K562 (cell line): ENCODE measurements around the gene ZNF234. TPM values are rescaled to one million over a fixed set of nuclear protein-coding genes. Genes with fewer than 3 reads are reported as not detected.

Experiments
- ATAC-seq: fragments of 200-7000 bp; cut with Tn5 transposase; 3 replicates; pipeline ENCODE4 v1.9.1; 2020; ENCODE audit warnings: moderate library complexity
- Bru-seq: library from RNA; stranded (reverse); fragments of 400-500 nt; gene quantifications from one replicate; lab custom pipeline; 2021; lab: Mats Ljungman, UMichigan
- BruChase-seq, 2 experiments: library from RNA; stranded (reverse); fragments of 400-500 nt; gene quantifications; one replicate each; lab custom pipeline; 2021; lab: Mats Ljungman, UMichigan
- BruUV-seq: library from RNA; stranded (reverse); fragments of 400-500 nt; replicated peaks from 2 replicates; lab custom pipeline; 2021; lab: Mats Ljungman, UMichigan
- CTCF ChIA-PET: fragments of 300-600 bp; formaldehyde crosslinking; extraction: SDS; loops from one replicate; lab custom pipeline; 2021; ENCODE audit warnings: low intra/inter-chr PET ratio; lab: Yijun Ruan, JAX
- POLR2A ChIA-PET: fragments of 300-600, 350-650 bp; sonication (Branson Sonifier 250); formaldehyde crosslinking; extraction: SDS; loops from one replicate; lab custom pipeline; 2021; ENCODE audit warnings: antibody characterized with exemption, inconsistent platforms; lab: Yijun Ruan, JAX
- DNase-seq, 4 experiments: peaks; one replicate each; pipeline versions ENCODE4 v3.0.0 to v3.0.0-alpha.2; 2011 to 2018; ENCODE audit warnings: low spot score in 3 of 4, mixed read lengths in 3 of 4; ENCODE audit errors: extremely low read depth in 1 of 4
- FAIRE-seq: peaks from 2 replicates; lab custom pipeline; 2011; peaks lifted over from hg19 to GRCh38; lab: Jason Lieb, UNC
- H2AFZ ChIP-seq: 2 replicates; pipeline ENCODE4 v1.6.0; 2011; ENCODE audit warnings: low read depth, low read length, control low read depth, inconsistent platforms
- H3K27ac ChIP-seq: fragments of 200-600 bp; 3 replicates; pipeline ENCODE4 v1.8.0; 2011; ENCODE audit warnings: low read depth, mild to moderate bottlenecking, control low read depth, inconsistent platforms, low read length, moderate library complexity, mixed read lengths; ENCODE audit errors: extremely low read depth
- H3K27me3 ChIP-seq, 2 experiments: fragments of 300-600 bp in 1 of 2; 2 replicates in 1 of 2; 3 replicates in 1 of 2; pipeline versions ENCODE4 v1.6.0 to v1.8.0; 2011; ENCODE audit warnings: inconsistent platforms in 2 of 2, low read length in 2 of 2, mild to moderate bottlenecking in 1 of 2, mixed read lengths in 1 of 2, moderate library complexity in 1 of 2; ENCODE audit not compliant: control insufficient read depth in 2 of 2, insufficient read depth in 2 of 2
- H3K36me3 ChIP-seq: fragments of 300-600 bp; 3 replicates; pipeline ENCODE4 v1.8.0; 2011; ENCODE audit warnings: mild to moderate bottlenecking, low read length, inconsistent platforms; ENCODE audit not compliant: control insufficient read depth, insufficient read depth
- H3K4me1 ChIP-seq, 2 experiments: fragments of 200-600 bp in 1 of 2; replicated peaks in 1 of 2; 2 replicates in 1 of 2; 3 replicates in 1 of 2; pipeline versions ENCODE4 v1.5.1 to v1.8.0; 2011; ENCODE audit warnings: inconsistent platforms in 2 of 2, low read length in 2 of 2, mild to moderate bottlenecking in 1 of 2, mixed read lengths in 1 of 2, moderate library complexity in 1 of 2; ENCODE audit not compliant: control insufficient read depth in 2 of 2, insufficient read depth in 2 of 2
- H3K4me2 ChIP-seq: 2 replicates; pipeline ENCODE4 v1.6.1; 2011; ENCODE audit warnings: low read length, control low read depth, inconsistent platforms, mixed read lengths; ENCODE audit not compliant: insufficient read depth
- H3K4me3 ChIP-seq: fragments of 200-600 bp; sonication (generic), shearing (Covaris generic); 2 replicates; pipeline ENCODE4 v1.5.1; 2016; ENCODE audit warnings: control low read depth, inconsistent platforms
- H3K79me2 ChIP-seq: fragments of 200-600 bp; 3 replicates; pipeline ENCODE4 v1.8.0; 2011; ENCODE audit warnings: low read length, inconsistent platforms; ENCODE audit not compliant: control insufficient read depth, insufficient read depth
- H3K9ac ChIP-seq, 2 experiments: 2 replicates each; pipeline versions ENCODE4 v1.6.0 to v1.6.1; 2011; ENCODE audit warnings: low read depth in 2 of 2, low read length in 2 of 2, control low read depth in 1 of 2, inconsistent platforms in 1 of 2, mild to moderate bottlenecking in 1 of 2, mixed read lengths in 1 of 2; ENCODE audit not compliant: insufficient read depth in 1 of 2
- H3K9me1 ChIP-seq: one replicate; pipeline ENCODE4 v1.6.0; 2011; ENCODE audit warnings: inconsistent platforms, mild to moderate bottlenecking, low read length, moderate library complexity; ENCODE audit not compliant: control insufficient read depth, insufficient read depth
- H3K9me3 ChIP-seq: replicated peaks from 2 replicates; pipeline ENCODE4 v1.5.1; 2011; ENCODE audit warnings: low read depth, low read length, inconsistent platforms; ENCODE audit not compliant: control insufficient read depth, insufficient read depth
- H4K20me1 ChIP-seq: replicated peaks from 2 replicates; pipeline ENCODE4 v1.6.1; 2011; ENCODE audit warnings: low read length, inconsistent platforms, mixed read lengths; ENCODE audit not compliant: control insufficient read depth, insufficient read depth
- ATF7 ChIP-seq: fragments of 450-650 bp; IDR thresholded peaks from 2 replicates; pipeline ENCODE4 v1.7.1; 2014; ENCODE audit warnings: mild to moderate bottlenecking, moderate library complexity
- GABPB2 ChIP-seq: fragments of 250-450 bp; sonication (Bioruptor Pico); conservative IDR thresholded peaks from 2 replicates; pipeline ENCODE4 v1.5.1; 2021; ENCODE audit warnings: mild to moderate bottlenecking
- HMGN3 ChIP-seq: IDR thresholded peaks from 2 replicates; pipeline ENCODE4 v1.6.1; 2011; ENCODE audit warnings: borderline replicate concordance, low read depth, mild to moderate bottlenecking, mixed read lengths, low read length; ENCODE audit not compliant: insufficient read length; ENCODE audit errors: extremely low read depth
- MAFG ChIP-seq: fragments of 450-650 bp; conservative IDR thresholded peaks from 2 replicates; pipeline ENCODE4 v1.6.1; 2016; ENCODE audit warnings: missing genetic modification characterization, missing compliant biosample characterization
- WGBS: fragments of 100-300 bp; shearing (Covaris generic); methylation state at CpG from one replicate; pipeline ENCODE4 v1.1.6; 2016; ENCODE audit warnings: low coverage, mixed read lengths; ENCODE audit not compliant: insufficient coverage; ENCODE audit errors: missing lambda C conversion rate; 5-methylcytosine and 5-hydroxymethylcytosine counted together
- in situ Hi-C: fragments of 300-500 bp; cut with MboI; formaldehyde crosslinking; loops from 4 replicates; pipeline ENCODE4 v1.15.0; 2018; ENCODE audit warnings: inconsistent platforms, mixed read lengths
- intact Hi-C: fragments of 100-400 bp; cut with micrococcal nuclease; formaldehyde crosslinking; loops from 2 replicates; pipeline ENCODE4 v1.14.2; 2022
- long read RNA-seq, 3 experiments: library from polyadenylated mRNA in 2 of 3; library from RNA in 1 of 3; unstranded in 2 of 3; stranded (forward) in 1 of 3; transcript quantifications; one replicate each; pipeline ENCODE4 v2.0.0, GENCODE V29; 2019 to 2022
- polyA minus RNA-seq, 3 experiments: library from RNA; depleted of rRNA, polyadenylated mRNA; stranded (reverse); fragments of >200 nt; gene quantifications; 2 replicates each; pipeline ENCODE4 v1.2.3, GENCODE V29; 2011
- polyA plus RNA-seq, 8 experiments: library from polyadenylated mRNA; depleted of rRNA in 4 of 8; stranded (reverse) in 5 of 8; unstranded in 3 of 8; fragments of >200 nt; fragmentation: Nextera tagmentation in 2 of 8; fragmentation: Illumina TruSeq in 1 of 8; extraction: Ambion mirVana in 2 of 8; extraction: Trizol in 1 of 8; gene quantifications; 2 replicates each; pipeline versions ENCODE4 v1.2.1 to v1.2.3, GENCODE V29; 2011 to 2014; ENCODE audit warnings: inconsistent platforms in 1 of 8, missing spikeins in 1 of 8
- total RNA-seq, 7 experiments: library from RNA; depleted of rRNA in 6 of 7; stranded (reverse); fragments of >200 nt in 6 of 7; fragmentation: Illumina TruSeq in 2 of 7; extraction: Trizol in 2 of 7; gene quantifications; 2 replicates each; pipeline versions ENCODE4 v1.2.1 to v1.2.3, GENCODE V29; 2011 to 2021; ENCODE audit warnings: low replicate concordance in 1 of 7
- TF ChIP-seq, protein P1 (sequence below): fragments of 250-450 bp; sonication (Bioruptor Pico); IDR thresholded peaks from 2 replicates; pipeline ENCODE4 v1.8.0; 2021; ENCODE audit warnings: moderate library complexity, mild to moderate bottlenecking, inconsistent platforms
- TF ChIP-seq, protein P2 (sequence below): sonication (generic); formaldehyde crosslinking; IDR thresholded peaks from 2 replicates; pipeline ENCODE4 v1.8.1; 2023; ENCODE audit warnings: missing genetic modification reagents, mild to moderate bottlenecking, borderline replicate concordance
- TF ChIP-seq, protein P3 (sequence below): sonication (generic); formaldehyde crosslinking; IDR thresholded peaks from 2 replicates; pipeline ENCODE4 v1.8.0; 2022; ENCODE audit warnings: mild to moderate bottlenecking, missing genetic modification reagents

ZNF234 gene
- total RNA-seq (2011; cell fraction: chromatin; rRNA removed; ENCODE audit: low replicate concordance) = 7.9 and 13.7 TPM in 2 replicates
- 8.3 and 9.5 TPM in 2 replicates for total RNA-seq (2011; cell fraction: nucleolus; rRNA removed)
- total RNA-seq (2011; cell fraction: nucleoplasm; rRNA removed) = 8.6 and 8.9 TPM in 2 replicates
- total RNA-seq (2014; rRNA removed) (0.69 and 0.82 TPM in 2 replicates), total RNA-seq (2014; rRNA removed; fragmentation: Illumina TruSeq; extraction: Trizol) (2.7 and 2.9 TPM in 2 replicates), total RNA-seq (2015; rRNA removed; fragmentation: Illumina TruSeq; extraction: Trizol) (1.4 and 1.6 TPM in 2 replicates), total RNA-seq (2021) (1.6 and 1.9 TPM in 2 replicates), polyA plus RNA-seq (2011; rRNA removed) (1.1 and 1.6 TPM in 2 replicates), polyA plus RNA-seq (2014; fragmentation: Illumina TruSeq; extraction: Trizol) (1.2 and 1.9 TPM in 2 replicates), polyA plus RNA-seq (2014; fragmentation: Nextera tagmentation; extraction: Ambion mirVana) (1 to 10 TPM; 1.5 to 1.9 TPM), polyA plus RNA-seq (2014; rRNA removed) (0.85 and 2.0 TPM in 2 replicates), polyA minus RNA-seq (2011; rRNA and poly(A)+ RNA removed) (2.3 and 3.5 TPM in 2 replicates), Bru-seq, nascent RNA (percentile 49 among the genes with signal in this experiment), BruChase-seq, experiment 1, labeled RNA remaining after a 2-hour chase (percentile 49 among the genes with signal in this experiment), BruChase-seq, experiment 2, labeled RNA remaining after a 6-hour chase (percentile 50 among the genes with signal in this experiment)
- 0.37 and 0.59 TPM in 2 replicates for polyA plus RNA-seq (2011; cell fraction: cytosol; rRNA removed)
- polyA plus RNA-seq (2011; cell fraction: nucleus; rRNA removed) = 2.3 and 2.7 TPM in 2 replicates
- 1.0 and 2.0 TPM in 2 replicates for polyA plus RNA-seq (2012)
- polyA minus RNA-seq (2011; cell fraction: cytosol; rRNA and poly(A)+ RNA removed) = 0.38 TPM in 1 of 2 replicates, not detected in the other
- 3.1 and 5.2 TPM in 2 replicates for polyA minus RNA-seq (2011; cell fraction: nucleus; rRNA and poly(A)+ RNA removed)
- long read RNA-seq, experiment 1, full-length matches to known transcripts = 4 of 15 reads
- long read RNA-seq, experiment 1, partial matches to known transcripts = 7 of 15 reads
- long read RNA-seq, experiment 1, other reads (novel, unspliced or antisense) = 4 of 15 reads
- long read RNA-seq, experiment 2 = 0 reads
- long read RNA-seq, experiment 3, partial matches to known transcripts = 0 of 2 reads
- long read RNA-seq, experiment 3, other reads (novel, unspliced or antisense) = 0 of 2 reads

DNA sequence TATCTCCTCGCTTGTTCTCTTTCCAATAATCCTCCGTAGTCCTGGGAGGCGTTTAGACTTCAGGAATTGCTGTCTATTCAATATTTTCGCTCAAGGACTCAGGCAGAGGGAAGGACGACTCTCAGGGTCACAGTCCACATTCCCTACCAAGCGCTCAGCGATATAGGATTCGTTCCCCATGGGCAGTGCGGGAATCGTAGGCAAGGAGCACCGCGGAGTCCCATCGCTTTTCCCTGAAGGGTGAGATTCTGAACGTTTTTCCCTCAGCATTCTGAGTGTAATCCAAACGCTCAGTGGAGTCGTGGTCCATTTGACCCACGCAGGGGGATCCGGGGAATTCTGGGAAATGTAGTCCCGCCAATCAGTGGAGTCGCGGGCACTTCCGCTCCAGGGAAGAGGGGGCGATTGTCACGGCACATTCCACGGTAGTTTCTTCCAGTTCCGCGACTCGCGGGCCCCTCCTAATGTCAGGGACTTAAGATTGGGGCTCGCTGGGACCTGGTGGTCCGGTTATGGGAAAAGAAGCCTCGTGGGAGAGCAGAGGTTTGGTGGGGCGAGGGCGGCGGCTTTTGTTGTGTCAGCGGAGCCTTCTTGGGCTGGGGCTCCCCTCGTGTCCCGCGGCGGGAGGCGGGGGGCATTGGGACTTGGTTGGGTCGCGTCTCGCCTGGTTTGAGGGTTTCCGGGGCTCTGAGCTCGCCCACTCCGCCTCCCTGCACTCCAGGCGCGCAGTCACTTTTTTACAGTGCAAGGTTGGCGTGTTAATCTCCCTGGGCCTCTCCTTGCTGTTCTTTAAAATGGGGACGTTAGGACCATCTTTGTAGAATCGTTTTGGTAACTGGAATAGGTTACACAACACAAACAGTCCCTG is at the start of gene ZNF234:
Gene ZNF234 (plus strand): TSS at position 364 of the 868 bp plus-strand sequence. CDS start 3,079 bp downstream, outside the sequence.
- Histone ChIP-seq H3K9ac (peak within 1 kb of the TSS; percentile 59 to 62), H2AFZ (peak within 1 kb of the TSS; percentile 94), H3K27me3 (no peaks in the 10 kb centered on the region), H4K20me1 (no peaks in the 10 kb centered on the region), H3K27ac (peak within 1 kb of the TSS; percentile 50; the same call in 2 of the 3 replicates), H3K4me2 (peak within 1 kb of the TSS; percentile 89), H3K4me3 (peak within 1 kb of the TSS; percentile 53), H3K4me1 (peaks cover 2 to 5% of the 10 kb centered on the region in 2 experiments; a peak in 2 of 5 replicates), H3K9me3 (peaks cover 6% of the 10 kb centered on the region), H3K9me1 (no peaks in the 10 kb centered on the region), H3K36me3 (no peaks in the 10 kb centered on the region), H3K79me2 (no peaks in the 10 kb centered on the region)
- DNase-seq (peak; percentile 59 to 75 (median 64)), ATAC-seq (peak; percentile 93), FAIRE-seq (peak; percentile 86)
- intact Hi-C loops (no loop called here), in situ Hi-C loops (no loop called here)
- BruUV-seq = TSS peak; percentile 74
- ChIA-PET CTCF (interaction anchor here (0.6 kb wide), 1 partner anchor 10 kb away, joined by 4 read pairs; no protein-coding TSS in a partner anchor), POLR2A (no interaction called here)
- WGBS = 18% methylated on average over 49 of the region's 52 CpGs
- TF ChIP-seq ATF7 = no peak
- no peak for TF ChIP-seq MAFG (tag)
- TF ChIP-seq, protein P1, sequence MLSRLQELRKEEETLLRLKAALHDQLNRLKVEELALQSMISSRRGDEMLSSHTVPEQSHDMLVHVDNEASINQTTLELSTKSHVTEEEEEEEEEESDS = no peak
- TF ChIP-seq GABPB2 = no peak
- TF ChIP-seq, protein P2, sequence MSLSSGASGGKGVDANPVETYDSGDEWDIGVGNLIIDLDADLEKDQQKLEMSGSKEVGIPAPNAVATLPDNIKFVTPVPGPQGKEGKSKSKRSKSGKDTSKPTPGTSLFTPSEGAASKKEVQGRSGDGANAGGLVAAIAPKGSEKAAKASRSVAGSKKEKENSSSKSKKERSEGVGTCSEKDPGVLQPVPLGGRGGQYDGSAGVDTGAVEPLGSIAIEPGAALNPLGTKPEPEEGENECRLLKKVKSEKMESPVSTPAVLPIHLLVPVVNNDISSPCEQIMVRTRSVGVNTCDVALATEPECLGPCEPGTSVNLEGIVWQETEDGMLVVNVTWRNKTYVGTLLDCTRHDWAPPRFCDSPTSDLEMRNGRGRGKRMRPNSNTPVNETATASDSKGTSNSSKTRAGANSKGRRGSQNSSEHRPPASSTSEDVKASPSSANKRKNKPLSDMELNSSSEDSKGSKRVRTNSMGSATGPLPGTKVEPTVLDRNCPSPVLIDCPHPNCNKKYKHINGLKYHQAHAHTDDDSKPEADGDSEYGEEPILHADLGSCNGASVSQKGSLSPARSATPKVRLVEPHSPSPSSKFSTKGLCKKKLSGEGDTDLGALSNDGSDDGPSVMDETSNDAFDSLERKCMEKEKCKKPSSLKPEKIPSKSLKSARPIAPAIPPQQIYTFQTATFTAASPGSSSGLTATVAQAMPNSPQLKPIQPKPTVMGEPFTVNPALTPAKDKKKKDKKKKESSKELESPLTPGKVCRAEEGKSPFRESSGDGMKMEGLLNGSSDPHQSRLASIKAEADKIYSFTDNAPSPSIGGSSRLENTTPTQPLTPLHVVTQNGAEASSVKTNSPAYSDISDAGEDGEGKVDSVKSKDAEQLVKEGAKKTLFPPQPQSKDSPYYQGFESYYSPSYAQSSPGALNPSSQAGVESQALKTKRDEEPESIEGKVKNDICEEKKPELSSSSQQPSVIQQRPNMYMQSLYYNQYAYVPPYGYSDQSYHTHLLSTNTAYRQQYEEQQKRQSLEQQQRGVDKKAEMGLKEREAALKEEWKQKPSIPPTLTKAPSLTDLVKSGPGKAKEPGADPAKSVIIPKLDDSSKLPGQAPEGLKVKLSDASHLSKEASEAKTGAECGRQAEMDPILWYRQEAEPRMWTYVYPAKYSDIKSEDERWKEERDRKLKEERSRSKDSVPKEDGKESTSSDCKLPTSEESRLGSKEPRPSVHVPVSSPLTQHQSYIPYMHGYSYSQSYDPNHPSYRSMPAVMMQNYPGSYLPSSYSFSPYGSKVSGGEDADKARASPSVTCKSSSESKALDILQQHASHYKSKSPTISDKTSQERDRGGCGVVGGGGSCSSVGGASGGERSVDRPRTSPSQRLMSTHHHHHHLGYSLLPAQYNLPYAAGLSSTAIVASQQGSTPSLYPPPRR = no peak
- TF ChIP-seq, protein P3, sequence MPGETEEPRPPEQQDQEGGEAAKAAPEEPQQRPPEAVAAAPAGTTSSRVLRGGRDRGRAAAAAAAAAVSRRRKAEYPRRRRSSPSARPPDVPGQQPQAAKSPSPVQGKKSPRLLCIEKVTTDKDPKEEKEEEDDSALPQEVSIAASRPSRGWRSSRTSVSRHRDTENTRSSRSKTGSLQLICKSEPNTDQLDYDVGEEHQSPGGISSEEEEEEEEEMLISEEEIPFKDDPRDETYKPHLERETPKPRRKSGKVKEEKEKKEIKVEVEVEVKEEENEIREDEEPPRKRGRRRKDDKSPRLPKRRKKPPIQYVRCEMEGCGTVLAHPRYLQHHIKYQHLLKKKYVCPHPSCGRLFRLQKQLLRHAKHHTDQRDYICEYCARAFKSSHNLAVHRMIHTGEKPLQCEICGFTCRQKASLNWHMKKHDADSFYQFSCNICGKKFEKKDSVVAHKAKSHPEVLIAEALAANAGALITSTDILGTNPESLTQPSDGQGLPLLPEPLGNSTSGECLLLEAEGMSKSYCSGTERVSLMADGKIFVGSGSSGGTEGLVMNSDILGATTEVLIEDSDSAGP (CRISPR knock-in tag) = no peak
- TF ChIP-seq HMGN3 = no peak
